Measurements from ENCODE around the gene SPSB2. TPM values are rescaled to one million over a fixed set of nuclear protein-coding genes. Genes with fewer than 3 reads are reported as not detected.

The SPSB2 gene
- total and polyA plus RNA-seq, 12 donors, result 2.5 to 24.5 (median 16.0) TPM

GRCh38 chr12:6843118-6843902 is 29.8 kb downstream of the SPSB2 start:
- no peaks in the 10 kb centered on the region for H3K27me3 ChIP-seq
- H3K4me3 ChIP-seq, result no peak overlapping the region
- intact Hi-C loops (cut with DNase I), result no loop called here
- H3K36me3 ChIP-seq (replicated peaks in 1 of 2), result peaks cover 0 to 11% of the 10 kb centered on the region in 2 donors
- WGBS, 4 donors, result 61 to 81% (median 77%) methylated on average over 13 to 16 of the region's 16 CpGs
- H3K27ac ChIP-seq, result no peak overlapping the region
- TF ChIP-seq CTCF (IDR thresholded peaks at IDR 0.05), result no peak
- H3K9me3 ChIP-seq (replicated peaks in 1 of 3), result no peaks in the 10 kb centered on the region
- no peaks in the 10 kb centered on the region for H3K4me1 ChIP-seq (replicated peaks in 1 of 2)
- DNase-seq, result no peak

- Histone ChIP-seq H3K4me1 (replicated peaks in 1 of 2) (no peaks in the 10 kb centered on the region), H3K27me3 (no peaks in the 10 kb centered on the region), H3K36me3 (replicated peaks in 1 of 2) (peaks cover 0 to 21% of the 10 kb centered on the region in 2 donors), H3K27ac (no peak overlapping the region), H3K4me3 (no peak overlapping the region), H3K9me3 (replicated peaks in 1 of 3) (no peaks in the 10 kb centered on the region)
- no peak for TF ChIP-seq CTCF (IDR thresholded peaks at IDR 0.05)
- TF ChIP-seq POLR2A (IDR thresholded peaks at IDR 0.05), result no peak
- no peak for DNase-seq
- 86 to 100% (median 89%) methylated on average over 4 of the region's 4 CpGs for WGBS, 4 donors
- intact Hi-C loops (cut with DNase I), result no loop called here
These were observed 31.0 kb downstream of the SPSB2 start for GRCh38 chr12:6842075-6842474.

GRCh38 chr12:6840761-6841515 is 32.2 kb downstream of the SPSB2 start, which contains the start of gene GNB3:
Gene GNB3, plus strand, starts transcription at chr12:6840925. Its CDS starts 363 bp downstream, at chr12:6841288.
- Histone ChIP-seq H3K27me3 (no peaks in the 10 kb centered on the region), H3K9me3 (replicated peaks in 1 of 3) (no peaks in the 10 kb centered on the region), H3K4me3 (no peak within 1 kb of the TSS), H3K4me1 (replicated peaks in 1 of 2) (no peaks in the 10 kb centered on the region), H3K27ac (no peak within 1 kb of the TSS), H3K36me3 (replicated peaks in 1 of 2) (peaks cover 0 to 21% of the 10 kb centered on the region in 2 donors)
- peak in 1 of 7 donors; percentile 77 for DNase-seq
- TF ChIP-seq CTCF (IDR thresholded peaks at IDR 0.05), result no peak
- no peak for TF ChIP-seq POLR2A (IDR thresholded peaks at IDR 0.05)
- intact Hi-C loops (cut with DNase I), result no loop called here
- 68 to 84% (median 75%) methylated on average over 11 to 24 of the region's 24 CpGs for WGBS, 4 donors

- Histone ChIP-seq H3K27ac (no peak overlapping the region), H3K9me3 (replicated peaks in 1 of 3) (no peaks in the 10 kb centered on the region), H3K4me1 (replicated peaks in 1 of 2) (no peaks in the 10 kb centered on the region), H3K4me3 (no peak overlapping the region), H3K36me3 (replicated peaks in 1 of 2) (peaks cover 0 to 21% of the 10 kb centered on the region in 2 donors), H3K27me3 (no peaks in the 10 kb centered on the region)
- TF ChIP-seq CTCF (IDR thresholded peaks at IDR 0.05), result no peak
- no peak for TF ChIP-seq POLR2A (IDR thresholded peaks at IDR 0.05)
- DNase-seq, result no peak
- WGBS, 4 donors, result 31 to 62% (median 50%) methylated on average over 1 of the region's 1 CpG
- intact Hi-C loops (cut with DNase I), result no loop called here
These were observed 32.8 kb downstream of the SPSB2 start for GRCh38 chr12:6840330-6840729.

Measured in adrenal gland (tissue), 12 donors.